CD4-positive, alpha-beta memory T cell (primary cell): ENCODE measurements around the gene NAA40. TPM values are rescaled to one million over a fixed set of nuclear protein-coding genes. Genes with fewer than 3 reads are reported as not detected.

Source experiments
- CTCF ChIA-PET: fragments of 350-600 bp; sonication (Branson Sonifier 250); formaldehyde crosslinking; loops from one replicate; lab custom pipeline; 2021; ENCODE audit warnings: inconsistent platforms; ENCODE audit not compliant: partially characterized antibody; lab: Charles Lee
- POLR2A ChIA-PET: fragments of 350-600 bp; sonication (Branson Sonifier 250); formaldehyde crosslinking; loops from one replicate; lab custom pipeline; 2021; ENCODE audit not compliant: partially characterized antibody; lab: Charles Lee
- DNase-seq, 5 donors: peaks; one replicate each; pipeline versions ENCODE4 v3.0.0 to v3.0.0-alpha.2; 2020 to 2022; ENCODE audit warnings: mixed read lengths in 1 of 5
- H3K27ac ChIP-seq: one replicate; pipeline ENCODE4 v1.7.0; 2013; ENCODE audit warnings: low read depth, low read length
- H3K27me3 ChIP-seq: 2 replicates; pipeline ENCODE4 v1.7.0; 2013; ENCODE audit warnings: mild to moderate bottlenecking, low read length, moderate library complexity; ENCODE audit not compliant: insufficient read depth
- H3K36me3 ChIP-seq: 2 replicates; pipeline ENCODE4 v1.7.0; 2013; ENCODE audit warnings: mild to moderate bottlenecking, low read length, moderate library complexity; ENCODE audit not compliant: insufficient read depth
- H3K4me1 ChIP-seq: 2 replicates; pipeline ENCODE4 v1.7.0; 2013; ENCODE audit warnings: mild to moderate bottlenecking, low read length, moderate library complexity; ENCODE audit not compliant: insufficient read depth
- H3K4me3 ChIP-seq, 2 donors: one replicate each; pipeline ENCODE4 v1.7.0; 2013; ENCODE audit warnings: low read length in 2 of 2, mild to moderate bottlenecking in 1 of 2
- H3K9me3 ChIP-seq, 2 donors: one replicate each; pipeline ENCODE4 v1.7.0; 2013; ENCODE audit warnings: low read length in 2 of 2, control low read depth in 1 of 2; ENCODE audit not compliant: control insufficient read depth in 1 of 2
- H3K27ac Mint-ChIP-seq, 7 donors: one replicate each; pipeline ENCODE4 v1.8.0; 2020 to 2021; ENCODE audit warnings: mixed read lengths in 7 of 7, mild to moderate bottlenecking in 6 of 7, inconsistent platforms in 3 of 7, moderate library complexity in 3 of 7
- H3K27me3 Mint-ChIP-seq, 2 donors: one replicate each; pipeline ENCODE4 v1.8.0; 2020 to 2021; ENCODE audit warnings: mixed read lengths in 2 of 2
- H3K36me3 Mint-ChIP-seq, 2 donors: one replicate each; pipeline ENCODE4 v1.8.0; 2020 to 2021; ENCODE audit warnings: mixed read lengths in 2 of 2, inconsistent platforms in 1 of 2, mild to moderate bottlenecking in 1 of 2
- H3K4me1 Mint-ChIP-seq, 4 donors: one replicate each; pipeline ENCODE4 v1.8.0; 2020 to 2021; ENCODE audit warnings: mixed read lengths in 4 of 4, mild to moderate bottlenecking in 1 of 4
- H3K4me3 Mint-ChIP-seq, 8 donors: one replicate each; pipeline ENCODE4 v1.8.0; 2020 to 2021; ENCODE audit warnings: mixed read lengths in 8 of 8, mild to moderate bottlenecking in 7 of 8, moderate library complexity in 6 of 8, inconsistent platforms in 3 of 8
- H3K9me3 Mint-ChIP-seq, 8 donors: one replicate each; pipeline ENCODE4 v1.8.0; 2020 to 2021; ENCODE audit warnings: mixed read lengths in 8 of 8, mild to moderate bottlenecking in 5 of 8, inconsistent platforms in 3 of 8, moderate library complexity in 1 of 8
- intact Hi-C: fragments of 100-400 bp; cut with micrococcal nuclease; formaldehyde crosslinking; loops from one replicate; pipeline ENCODE4 v1.15.1; 2023
- polyA plus RNA-seq, 2 donors: library from polyadenylated mRNA; unstranded; fragments of 300-500 nt; fragmentation: Illumina TruSeq; gene quantifications; one replicate each; pipeline ENCODE4 v1.2.3, GENCODE V29; 2021
- total RNA-seq, 2 experiments: library from RNA; stranded (reverse); gene quantifications; one replicate each; pipeline ENCODE4 v1.2.3, GENCODE V29; 2021

NAA40 gene
- total and polyA plus RNA-seq, 4 experiments from 2014 or later, result 6.1 to 24.8 (median 17.1) TPM

DNA sequence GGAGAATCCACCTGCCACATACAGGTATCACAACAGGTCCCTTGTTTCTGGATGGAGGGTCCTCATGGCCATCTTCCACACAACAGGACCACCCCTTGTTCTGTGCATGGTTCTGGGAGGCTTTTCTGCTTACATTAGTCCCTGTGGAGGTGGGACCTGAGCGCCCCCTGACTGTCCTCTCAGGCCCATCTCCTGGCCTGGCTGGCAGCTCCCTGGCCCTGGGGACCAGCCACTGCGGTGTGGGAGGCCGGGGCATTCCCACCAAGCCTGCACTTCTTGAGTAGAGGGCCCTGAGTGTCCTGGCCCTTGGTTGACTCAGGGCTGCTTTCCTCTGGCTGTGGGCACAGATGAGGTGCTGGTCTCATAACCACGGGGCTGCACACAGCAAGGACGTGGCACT lies 40.6 kb downstream of the NAA40 start:
- H3K9me3 ChIP-seq, result no peaks in the 10 kb centered on the region
- no peaks in the 10 kb centered on the region for H3K27me3 Mint-ChIP-seq
- H3K4me3 ChIP-seq, result no peak overlapping the region
- POLR2A ChIA-PET, result no interaction called here
- no peak for DNase-seq
- H3K4me1 Mint-ChIP-seq, result peaks cover 11 to 30% (median 22%) of the 10 kb centered on the region in 4 donors
- H3K27me3 ChIP-seq, result no peaks in the 10 kb centered on the region
- H3K27ac ChIP-seq, result no peak overlapping the region
- H3K4me1 ChIP-seq, result peaks cover 16% of the 10 kb centered on the region
- H3K36me3 ChIP-seq, result peaks cover 4% of the 10 kb centered on the region
- no peak overlapping the region for H3K4me3 Mint-ChIP-seq
- H3K27ac Mint-ChIP-seq, result no peak overlapping the region
- CTCF ChIA-PET, result no interaction called here
- peaks cover 0 to 2% (median 0%) of the 10 kb centered on the region in 8 donors for H3K9me3 Mint-ChIP-seq
- peaks cover 0 to 14% of the 10 kb centered on the region in 2 donors for H3K36me3 Mint-ChIP-seq
- intact Hi-C loops, result no loop called here

GRCh38 chr11:63985812-63986155 lies 47.0 kb downstream of the NAA40 start:
- Histone ChIP-seq H3K27me3 (no peaks in the 10 kb centered on the region), H3K4me3 (peak overlapping the region; percentile 82 to 96), H3K36me3 (peaks cover 7% of the 10 kb centered on the region), H3K4me1 (peaks cover 25% of the 10 kb centered on the region), H3K9me3 (no peaks in the 10 kb centered on the region), H3K27ac (peak overlapping the region; percentile 96)
- ChIA-PET POLR2A (interaction anchor here (0.7 to 3.8 kb wide), 15 partner anchors 8 to 285 kb away, joined by 3 to 51 read pairs (median 3); partner anchors contain the start of genes COX8A, MACROD1, MARK2 and NAA40), CTCF (interaction anchor here (1.0 to 1.4 kb wide), 2 partner anchors 14 to 15 kb away, joined by 4 to 5 read pairs; no protein-coding TSS in a partner anchor)
- H3K9me3 Mint-ChIP-seq, result no peaks in the 10 kb centered on the region
- H3K4me1 Mint-ChIP-seq, result peaks cover 13 to 31% (median 23%) of the 10 kb centered on the region in 4 donors
- peaks cover 4 to 29% of the 10 kb centered on the region in 2 donors for H3K36me3 Mint-ChIP-seq
- peak; percentile 70 to 75 (median 73) for DNase-seq
- peak overlapping the region; percentile 97 to 99 (median 98) for H3K27ac Mint-ChIP-seq
- H3K4me3 Mint-ChIP-seq, result peak overlapping the region; percentile 94 to 99 (median 97)
- H3K27me3 Mint-ChIP-seq, result no peaks in the 10 kb centered on the region
- intact Hi-C loops, result loop anchor here (1.0 to 2.0 kb wide), 4 partner anchors 11 to 201 kb away; partner anchors contain the start of genes COX8A and STIP1

- Histone ChIP-seq H3K9me3 (no peaks in the 10 kb centered on the region), H3K27ac (peak within 1 kb of the TSS; percentile 96), H3K36me3 (peaks cover 13% of the 10 kb centered on the region), H3K4me3 (peak within 1 kb of the TSS; percentile 82 to 96), H3K4me1 (peaks cover 25% of the 10 kb centered on the region), H3K27me3 (no peaks in the 10 kb centered on the region)
- peak; percentile 82 to 90 (median 84) for DNase-seq
- Mint-ChIP-seq H3K9me3 (no peaks in the 10 kb centered on the region), H3K36me3 (peaks cover 8 to 34% of the 10 kb centered on the region in 2 donors), H3K27me3 (no peaks in the 10 kb centered on the region), H3K4me3 (peak within 1 kb of the TSS; percentile 94 to 99 (median 97)), H3K4me1 (peaks cover 13 to 31% (median 23%) of the 10 kb centered on the region in 4 donors), H3K27ac (peak within 1 kb of the TSS; percentile 97 to 99 (median 98))
- CTCF ChIA-PET, result interaction anchor here (1.0 to 2.3 kb wide), 3 partner anchors 13 to 15 kb away, joined by 4 to 20 read pairs (median 5); no protein-coding TSS in a partner anchor
- intact Hi-C loops, result loop anchor here (1.0 to 2.0 kb wide), 4 partner anchors 12 to 200 kb away; partner anchors contain the start of genes COX8A and STIP1
- POLR2A ChIA-PET, result interaction anchor here (0.7 to 3.8 kb wide), 14 partner anchors 9 to 285 kb away, joined by 3 to 51 read pairs (median 4); partner anchors contain the start of genes COX8A, MACROD1, MARK2 and NAA40
Observed at GRCh38 chr11:63986156-63986931, 47.5 kb downstream of the NAA40 start, which contains the start of gene OTUB1. TSS of gene OTUB1 (plus strand) at chr11:63986438. CDS start at chr11:63986457, 19 bp downstream.

- CTCF ChIA-PET, result interaction anchor here (1.7 to 2.3 kb wide), 2 partner anchors 14 to 150 kb away, joined by 4 to 20 read pairs; no protein-coding TSS in a partner anchor
- DNase-seq, result no peak
- H3K4me3 Mint-ChIP-seq, result peak overlapping the region; percentile 61 to 95 (median 73)
- H3K4me1 Mint-ChIP-seq, result peaks cover 15 to 35% (median 23%) of the 10 kb centered on the region in 4 donors
- Histone ChIP-seq H3K4me1 (peaks cover 25% of the 10 kb centered on the region), H3K36me3 (peaks cover 15% of the 10 kb centered on the region), H3K27me3 (no peaks in the 10 kb centered on the region), H3K9me3 (no peaks in the 10 kb centered on the region), H3K27ac (peak overlapping the region; percentile 96), H3K4me3 (peak overlapping the region; percentile 82 to 96)
- peak overlapping the region in 5 of 7 donors; percentile 13 to 84 (median 60) for H3K27ac Mint-ChIP-seq
- peaks cover 13 to 38% of the 10 kb centered on the region in 2 donors for H3K36me3 Mint-ChIP-seq
- H3K9me3 Mint-ChIP-seq, result no peaks in the 10 kb centered on the region
- H3K27me3 Mint-ChIP-seq, result no peaks in the 10 kb centered on the region
- POLR2A ChIA-PET, result interaction anchor here (1.4 to 3.8 kb wide), 7 partner anchors 12 to 316 kb away, joined by 3 to 51 read pairs (median 9); partner anchors contain the start of genes COX8A, MACROD1, MARK2 and NAA40
- intact Hi-C loops, result loop anchor here (1.0 to 2.0 kb wide), 4 partner anchors 13 to 200 kb away; partner anchors contain the start of genes COX8A and STIP1
Observed at GRCh38 chr11:63986932-63987513, 48.2 kb downstream of the NAA40 start.

DNA sequence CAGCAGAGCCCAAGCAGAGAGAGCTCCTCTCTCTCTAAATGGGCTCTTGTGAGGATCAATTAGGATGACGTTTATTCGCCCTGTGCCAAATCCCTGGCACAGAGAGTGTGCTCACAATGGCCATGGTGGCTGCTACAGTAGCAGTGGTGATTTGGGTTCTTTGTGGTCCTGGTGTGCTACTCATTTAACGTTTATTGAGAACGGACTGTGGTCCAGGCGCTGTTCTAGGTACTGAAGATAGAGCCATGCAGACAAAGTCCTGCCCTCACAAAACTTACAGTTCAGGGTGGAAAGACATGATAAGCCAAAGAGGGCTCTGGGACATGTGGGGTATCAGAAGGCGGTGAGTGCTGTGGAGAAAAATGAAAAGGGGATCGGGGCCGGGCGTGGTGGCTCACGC lies 52.8 kb downstream of the NAA40 start:
- H3K27me3 ChIP-seq, result no peaks in the 10 kb centered on the region
- ChIA-PET CTCF (interaction anchor here (2.3 kb wide), 1 partner anchor 9 kb away, joined by 13 read pairs; no protein-coding TSS in a partner anchor), POLR2A (interaction anchor here (1.8 kb wide), 1 partner anchor 8 kb away, joined by 8 read pairs; no protein-coding TSS in a partner anchor)
- peak overlapping the region in 1 of 8 donors; percentile 20 for H3K4me3 Mint-ChIP-seq
- no peaks in the 10 kb centered on the region for H3K27me3 Mint-ChIP-seq
- no peaks in the 10 kb centered on the region for H3K9me3 ChIP-seq
- H3K36me3 ChIP-seq, result peaks cover 20% of the 10 kb centered on the region
- peaks cover 12 to 28% (median 20%) of the 10 kb centered on the region in 4 donors for H3K4me1 Mint-ChIP-seq
- peak overlapping the region in 1 of 7 donors; percentile 52 for H3K27ac Mint-ChIP-seq
- peaks cover 19% of the 10 kb centered on the region for H3K4me1 ChIP-seq
- H3K9me3 Mint-ChIP-seq, result no peaks in the 10 kb centered on the region
- no peak overlapping the region for H3K4me3 ChIP-seq
- H3K27ac ChIP-seq, result no peak overlapping the region
- intact Hi-C loops, result no loop called here
- peaks cover 26 to 58% of the 10 kb centered on the region in 2 donors for H3K36me3 Mint-ChIP-seq
- no peak for DNase-seq

GRCh38 chr11:63993100-63993499 lies 54.3 kb downstream of the NAA40 start:
- Mint-ChIP-seq H3K4me3 (peak overlapping the region in 1 of 8 donors; percentile 22), H3K27ac (peak overlapping the region in 1 of 7 donors; percentile 40)
- CTCF ChIA-PET, result no interaction called here

More at GRCh38 chr11:63993100-63993499, 54.3 kb downstream of the NAA40 start:
- DNase-seq, result no peak
- POLR2A ChIA-PET, result no interaction called here
- H3K9me3 ChIP-seq, result no peaks in the 10 kb centered on the region
- no peak overlapping the region for H3K4me3 ChIP-seq
- Mint-ChIP-seq H3K27me3 (no peaks in the 10 kb centered on the region), H3K4me1 (peaks cover 7 to 15% (median 13%) of the 10 kb centered on the region in 4 donors), H3K36me3 (peaks cover 26 to 67% of the 10 kb centered on the region in 2 donors), H3K9me3 (peaks cover 0 to 2% (median 0%) of the 10 kb centered on the region in 8 donors)
- no peaks in the 10 kb centered on the region for H3K27me3 ChIP-seq
- H3K36me3 ChIP-seq, result peaks cover 34% of the 10 kb centered on the region
- no peak overlapping the region for H3K27ac ChIP-seq
- H3K4me1 ChIP-seq, result peaks cover 5% of the 10 kb centered on the region
- intact Hi-C loops, result no loop called here
